HG02763 (cell line): ENCODE data around the gene NEURL3.
"Not testable (repeated sequence)": the region's sequence is repeated elsewhere in the genome, so short reads cannot be mapped to it uniquely, and the experiment has no call there.

Source experiments
- ATAC-seq: cut with Tn5 transposase; IDR thresholded peaks from one replicate; pipeline ENCODE4 v1.9.1; 2021; ENCODE audit warnings: mild to moderate bottlenecking, moderate library complexity; ENCODE audit not compliant: unreplicated experiment

NEURL3 gene

DNA sequence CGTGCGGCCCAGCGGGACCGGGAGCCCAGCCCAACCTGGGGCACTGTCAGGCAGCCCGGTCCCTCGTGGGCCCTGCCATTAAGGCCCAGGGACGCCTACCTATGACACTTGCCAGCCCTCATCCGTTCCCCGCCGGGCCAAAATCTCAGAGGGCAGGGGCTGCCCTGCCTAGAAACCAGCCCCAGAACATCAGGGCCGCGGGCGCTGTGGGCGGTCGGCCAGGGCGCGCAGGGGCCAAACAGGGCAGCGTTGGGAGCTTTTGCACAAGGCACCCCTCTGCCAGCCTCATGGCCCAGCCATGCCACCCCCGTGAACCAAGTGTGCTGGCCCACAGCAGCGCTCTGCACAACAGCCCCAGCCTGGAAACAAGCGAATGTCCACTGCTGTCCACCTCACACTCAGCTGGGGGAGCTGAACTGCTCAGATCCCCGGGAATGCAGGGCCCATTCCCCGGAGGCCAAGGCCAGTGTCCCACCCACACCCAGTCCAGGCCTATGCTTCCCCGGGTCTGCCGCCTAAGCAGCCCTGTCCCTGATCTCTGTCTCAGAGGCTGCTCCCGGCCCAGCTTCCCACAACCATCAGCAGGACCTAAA, 3.5 kb upstream of the NEURL3 start:
- ATAC-seq = no peak

- peak; percentile 43 for ATAC-seq
These were observed 2.9 kb upstream of the NEURL3 start for GRCh38 chr2:96507957-96508520.

- ATAC-seq = no peak
These were observed 1.7 kb upstream of the NEURL3 start for GRCh38 chr2:96506907-96507240.

DNA sequence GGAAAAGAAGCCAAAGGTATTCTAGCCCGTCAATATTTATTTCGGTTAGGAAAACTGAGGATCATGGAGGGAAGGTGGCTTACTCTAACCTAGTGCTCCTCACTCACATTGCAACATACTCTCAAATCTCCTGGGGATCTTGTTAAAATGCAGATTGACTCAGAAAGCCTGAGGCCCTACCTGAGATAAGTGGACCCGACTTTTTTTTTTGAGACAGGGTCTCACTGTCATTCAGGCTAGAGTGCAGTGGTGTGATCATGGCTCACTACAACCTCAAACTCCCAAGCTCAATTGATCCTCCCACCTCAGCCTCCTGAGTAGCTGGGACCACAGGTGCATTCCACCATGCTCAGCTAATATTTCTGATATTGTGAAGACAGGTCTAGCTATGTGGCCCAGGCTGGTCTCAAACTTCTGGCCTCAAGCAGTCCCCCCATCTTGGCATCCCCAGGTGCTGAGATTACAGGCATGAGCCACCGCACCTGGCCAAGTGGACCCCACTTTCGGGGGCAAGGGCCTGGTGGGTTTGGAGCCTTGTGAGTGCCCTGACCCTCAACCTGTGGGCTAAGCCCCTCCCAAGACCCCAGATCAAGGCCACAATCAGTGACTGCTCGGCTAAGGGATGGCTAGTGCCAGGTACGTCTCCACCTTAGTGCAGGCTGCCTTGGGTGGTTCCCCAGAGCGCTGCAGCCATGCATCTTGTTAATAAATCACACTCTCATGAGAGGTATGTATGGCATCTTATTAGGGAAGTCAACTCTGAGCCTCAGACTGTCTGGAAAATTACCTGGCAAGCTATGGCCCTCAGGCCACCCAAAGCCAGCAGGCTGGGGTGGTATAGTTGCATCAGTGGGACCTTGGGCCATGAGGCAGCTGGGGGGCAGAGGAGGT, 1.1 kb upstream of the NEURL3 start:
- no peak for ATAC-seq

DNA sequence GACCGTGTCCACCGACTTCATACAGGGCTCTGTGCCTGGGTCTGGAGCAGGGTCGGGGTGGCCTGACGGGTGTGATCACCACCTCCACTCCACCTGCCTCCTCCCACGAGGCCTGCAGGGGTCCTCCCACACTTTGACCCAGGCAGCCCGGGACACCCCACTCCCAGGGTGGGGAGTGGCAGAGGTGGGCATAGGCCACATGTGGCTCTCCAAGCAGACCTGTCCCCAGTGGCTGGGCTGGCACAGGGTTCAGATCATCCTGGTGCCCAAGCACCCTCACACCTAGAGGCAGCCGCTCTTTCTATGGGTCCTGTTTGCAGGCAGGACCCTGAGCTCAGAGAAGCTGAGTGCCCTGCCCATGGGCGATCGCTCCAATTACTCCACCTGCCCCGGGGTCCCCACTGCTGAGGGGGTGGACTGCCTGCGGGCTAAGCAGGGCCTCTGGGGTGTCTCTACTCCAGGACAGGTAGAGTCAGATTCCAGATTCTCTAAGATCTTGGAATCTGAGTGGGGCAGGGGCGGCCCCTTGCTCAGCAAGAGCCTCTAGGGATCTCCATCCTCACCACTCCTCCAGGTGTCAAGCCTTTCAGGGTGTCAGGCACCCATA, 1.4 kb downstream of the NEURL3 start:
- ATAC-seq = no peak

DNA sequence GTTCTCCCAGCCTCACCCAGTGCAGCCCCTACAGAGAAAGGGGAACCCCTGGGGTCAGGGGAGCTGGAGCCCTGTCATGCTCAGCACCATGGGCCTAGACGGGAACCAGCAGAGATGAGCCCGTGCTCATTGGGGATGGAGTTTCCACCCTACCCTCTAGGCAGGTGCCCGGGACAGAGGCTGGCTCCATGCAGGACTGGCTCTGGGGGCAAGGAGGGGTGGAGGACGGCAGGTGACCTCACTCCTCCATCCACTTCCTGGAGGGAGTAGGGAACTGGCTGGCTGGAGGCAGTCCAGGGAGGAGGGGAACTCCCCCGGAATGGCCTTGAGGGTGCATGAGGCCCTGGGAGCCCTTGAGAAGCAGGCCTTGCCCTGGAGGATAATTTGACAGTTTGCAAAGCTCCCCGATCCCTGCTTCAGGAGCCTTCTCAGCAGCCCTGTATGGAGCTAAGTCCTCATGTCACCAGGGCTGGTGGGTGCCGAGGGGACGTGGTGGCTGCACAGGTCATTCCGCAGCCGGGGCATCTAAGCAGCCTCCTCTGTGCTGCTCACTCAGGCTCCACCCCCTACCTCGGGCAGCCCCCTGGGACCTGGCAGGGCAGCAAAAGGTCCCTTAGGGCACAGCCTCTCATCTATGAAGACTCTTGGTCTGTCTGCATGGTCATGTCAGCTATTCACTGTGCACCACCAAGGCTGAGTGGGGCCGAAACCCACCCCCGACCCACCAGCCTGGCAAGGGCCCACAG, 2.1 kb downstream of the NEURL3 start:
- no peak for ATAC-seq

DNA sequence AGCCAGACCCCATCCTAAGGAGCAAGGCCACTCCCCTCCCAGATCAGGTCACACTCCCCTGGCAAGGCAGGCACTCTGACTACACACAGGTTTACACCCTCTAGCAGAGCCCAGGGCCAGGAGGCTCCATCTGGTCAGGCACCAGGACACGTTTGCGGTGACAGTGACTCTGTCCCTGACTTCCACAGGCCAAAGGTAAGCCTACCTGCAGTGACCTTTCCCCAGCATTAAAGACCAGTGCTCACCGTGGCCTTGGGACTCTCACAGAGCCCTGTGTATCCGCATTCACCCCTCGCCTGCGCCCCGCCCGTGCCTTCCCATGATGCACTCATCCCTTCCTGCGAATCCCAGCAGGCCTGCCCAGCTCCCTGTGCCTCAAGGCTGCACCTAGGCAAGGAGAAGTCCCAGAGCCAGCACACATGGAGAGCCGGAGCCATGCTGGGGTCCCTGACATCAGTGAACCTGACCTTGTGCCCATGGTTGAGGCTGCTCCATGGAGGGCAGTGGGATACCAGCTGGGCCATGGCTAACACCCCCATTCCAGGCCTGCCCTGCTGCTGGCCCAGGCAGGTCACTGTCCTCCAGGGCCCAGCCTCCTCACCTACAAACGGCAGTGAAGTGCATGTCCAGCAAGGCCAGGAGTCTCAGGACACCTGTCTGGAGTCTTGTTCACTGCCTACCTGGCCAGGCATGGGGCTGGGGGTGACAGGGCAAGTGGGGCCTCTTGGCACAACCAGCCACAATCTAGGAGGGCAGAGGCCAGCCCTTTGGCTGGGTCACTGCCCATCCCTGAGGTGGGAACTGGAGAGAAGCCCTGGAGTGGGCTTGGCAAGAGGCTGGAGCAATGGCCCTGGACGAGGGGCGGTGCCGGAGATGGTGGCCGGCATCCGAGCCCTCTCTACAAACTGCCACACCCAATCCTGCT, 3.0 kb downstream of the NEURL3 start:
- no peak for ATAC-seq

DNA sequence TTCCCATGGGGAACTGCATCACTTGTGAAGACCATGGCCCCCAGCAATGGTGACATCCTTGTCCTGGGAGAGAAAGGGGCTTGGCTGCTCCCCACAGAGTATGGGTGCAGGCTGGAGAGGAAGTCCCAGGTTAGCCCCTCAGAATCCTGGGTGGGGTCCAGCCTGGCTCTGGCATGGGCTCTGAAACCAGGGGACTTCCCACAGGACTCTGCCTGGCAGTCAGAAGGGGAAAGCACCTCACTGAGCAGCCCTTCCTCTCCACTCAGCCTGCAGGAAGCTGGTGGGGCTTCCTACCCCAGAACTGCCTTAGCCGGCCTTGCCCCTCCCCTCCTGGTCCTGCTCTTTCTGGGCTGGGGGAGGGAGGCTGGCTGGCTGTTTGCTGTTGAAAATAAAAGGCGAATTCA, 3.7 kb downstream of the NEURL3 start:
- ATAC-seq = no peak

DNA sequence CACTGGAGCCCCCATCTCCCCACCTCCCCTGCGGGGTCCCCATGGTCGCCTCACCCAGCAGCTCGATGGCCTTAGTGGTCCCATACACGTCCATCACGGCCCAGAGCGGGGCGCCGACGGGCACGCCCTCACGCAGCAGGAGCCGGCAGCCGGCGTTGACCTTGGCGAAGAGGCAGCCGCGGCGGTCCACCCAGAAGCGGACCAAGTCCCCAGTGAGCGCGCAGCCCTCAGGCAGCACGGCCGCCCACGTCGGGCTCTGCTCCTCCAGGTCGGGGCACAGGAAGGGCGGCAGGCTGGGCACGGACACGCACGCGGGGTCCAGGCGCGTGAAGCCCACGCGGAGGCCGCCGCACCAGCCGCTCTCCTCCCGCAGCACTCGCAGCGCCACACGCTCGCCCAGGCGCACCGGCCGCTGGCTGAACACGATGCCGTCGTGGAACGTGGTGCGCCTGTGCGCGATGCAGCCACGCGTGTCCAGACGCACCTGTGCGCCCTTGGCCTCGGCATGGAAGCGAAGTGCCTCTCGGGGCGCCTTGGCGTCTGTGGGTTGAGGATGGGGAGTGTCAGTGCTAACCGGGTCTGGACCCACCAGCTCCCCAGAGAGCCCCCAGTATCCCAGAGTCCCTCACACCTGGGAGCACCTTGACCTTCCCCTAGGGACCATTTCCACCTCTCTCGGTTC, 4.6 kb downstream of the NEURL3 start:
- ATAC-seq = no peak

- no peak for ATAC-seq
These were observed 5.8 kb downstream of the NEURL3 start for GRCh38 chr2:96499061-96499960.

DNA sequence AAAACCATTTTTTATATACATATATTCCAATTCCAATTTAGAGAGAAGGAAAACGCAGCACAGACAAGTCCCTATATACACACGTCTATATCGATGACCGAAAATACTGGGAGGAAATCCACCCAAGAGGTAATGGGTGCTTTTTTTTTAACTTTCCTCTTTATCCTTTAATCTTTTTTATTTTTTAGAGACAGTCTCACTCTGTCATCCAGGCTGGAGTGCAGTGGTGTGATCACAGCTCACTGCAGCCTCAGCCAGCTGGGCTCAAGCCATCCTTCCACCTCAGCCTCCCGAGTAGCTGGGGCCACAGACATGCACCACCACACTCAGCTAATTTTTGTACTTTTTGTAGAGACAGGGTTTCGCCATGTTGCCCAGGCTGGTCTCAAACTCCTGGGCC, 6.5 kb downstream of the NEURL3 start:
- not testable (repeated sequence) for ATAC-seq

DNA sequence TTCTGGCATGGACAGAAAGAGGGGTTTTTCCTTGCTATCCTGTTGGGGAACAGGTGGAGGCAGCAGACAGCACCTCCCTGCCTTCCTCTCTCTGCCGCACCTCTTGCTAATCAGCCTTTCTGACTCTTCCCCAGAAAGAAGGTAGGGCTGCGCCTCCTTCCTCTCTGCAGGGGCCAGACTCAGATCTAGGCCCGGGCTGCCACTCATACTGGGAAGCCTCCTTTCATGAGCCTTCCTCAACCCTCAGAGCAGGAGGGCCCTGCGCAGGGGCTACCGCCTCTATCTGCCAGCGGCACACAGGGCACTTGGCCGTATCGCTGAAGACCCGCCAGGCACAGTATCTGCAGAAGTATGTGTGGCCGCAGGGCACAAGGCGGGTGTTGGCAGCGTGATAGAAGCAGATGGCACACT, 7.1 kb downstream of the NEURL3 start:
- no peak for ATAC-seq

- no peak for ATAC-seq
These were observed 9.1 kb downstream of the NEURL3 start for GRCh38 chr2:96495982-96496629.

DNA sequence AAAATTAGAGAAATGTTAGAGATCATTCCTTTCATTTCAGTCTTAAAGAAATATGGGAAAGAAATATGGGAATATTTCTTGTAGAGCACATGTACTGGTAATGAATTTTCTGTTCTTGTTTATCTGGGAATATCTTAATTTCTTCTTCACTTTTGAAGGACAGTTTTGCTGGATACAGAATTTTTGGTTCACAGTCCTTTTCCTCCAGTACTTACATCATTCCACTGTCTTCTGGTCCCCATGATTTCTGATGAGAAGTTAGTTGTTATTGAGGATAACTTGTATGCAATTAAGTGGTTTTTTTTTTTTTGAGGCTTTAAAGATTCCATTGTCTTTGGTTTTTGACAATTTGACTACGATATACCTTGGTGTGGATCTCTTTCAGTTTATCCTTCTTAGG, 11.0 kb downstream of the NEURL3 start:
- ATAC-seq = no peak

GRCh38 chr2:96493072-96493471, 12.1 kb downstream of the NEURL3 start:
- no peak for ATAC-seq

DNA sequence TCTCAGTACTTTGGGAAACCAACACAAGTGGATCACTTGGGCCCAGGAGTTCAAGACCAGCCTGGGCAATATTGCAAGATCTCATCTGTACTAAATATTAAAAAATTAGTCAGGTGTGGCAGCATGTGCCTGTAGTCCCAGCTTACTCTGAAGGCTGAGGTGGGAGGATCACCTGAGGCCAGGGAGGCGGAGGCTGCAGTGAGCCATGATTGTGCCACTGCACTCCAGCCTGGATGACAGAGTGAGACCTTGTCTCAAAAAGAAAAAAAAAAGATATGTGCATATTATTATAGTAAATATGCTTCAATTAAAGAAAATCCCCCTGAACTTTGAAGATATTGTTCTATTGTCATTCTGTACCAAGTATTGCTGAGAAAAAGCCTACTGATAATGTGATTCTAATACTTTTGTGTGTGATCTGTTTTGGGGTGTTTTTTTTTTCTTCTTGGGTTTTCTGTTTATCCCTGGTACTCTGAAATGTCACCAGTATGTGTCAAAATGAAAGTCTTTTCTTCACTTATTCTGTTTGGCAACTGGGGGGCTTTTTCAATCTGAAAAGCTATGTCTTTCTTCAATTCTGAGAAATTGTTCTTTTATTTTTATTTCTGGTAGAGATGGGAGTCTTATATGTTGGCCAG, 13.2 kb downstream of the NEURL3 start:
- ATAC-seq = no peak

DNA sequence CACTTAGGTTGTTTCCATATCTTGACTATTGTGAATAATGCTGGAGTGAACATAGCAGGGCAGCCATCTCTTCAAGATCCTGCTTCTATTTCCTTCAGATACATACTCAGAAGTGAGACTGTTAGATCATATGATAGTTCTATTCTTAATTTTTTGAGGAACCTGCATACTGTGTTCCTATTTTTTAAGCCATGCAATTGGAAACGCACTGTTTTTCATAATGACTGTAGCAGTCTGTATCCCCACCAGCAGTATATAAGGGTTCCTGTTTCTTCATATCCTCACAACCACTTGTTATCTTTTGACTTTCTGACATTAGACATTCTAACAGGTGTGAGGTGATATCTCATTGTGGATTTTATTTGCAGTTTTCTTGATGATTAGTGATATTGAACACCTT, 15.5 kb downstream of the NEURL3 start:
- ATAC-seq = no peak

- ATAC-seq = no peak
These were observed 15.9 kb downstream of the NEURL3 start for GRCh38 chr2:96489261-96489660.
